Kidney epithelial cell (primary cell): ENCODE results near the gene WDR77. TPM values are rescaled to one million over a fixed set of nuclear protein-coding genes. Genes with fewer than 3 reads are reported as not detected.

Source experiments
- DNase-seq: peaks from one replicate; pipeline ENCODE4 v3.0.0-alpha.2; 2010; ENCODE audit warnings: low read depth
- H3K27me3 ChIP-seq: 2 replicates; pipeline ENCODE4 v1.6.0; 2011; ENCODE audit warnings: low read length; ENCODE audit not compliant: control insufficient read depth, insufficient read depth
- H3K36me3 ChIP-seq: 2 replicates; pipeline ENCODE4 v1.5.1; 2011; ENCODE audit warnings: low read length; ENCODE audit not compliant: control insufficient read depth, insufficient read depth
- H3K4me3 ChIP-seq: 2 replicates; pipeline ENCODE4 v1.5.1; 2011; ENCODE audit warnings: low read depth, mild to moderate bottlenecking, control low read depth, low read length
- total RNA-seq: library from RNA; depleted of rRNA; stranded (reverse); fragments of >200 nt; gene quantifications from 2 replicates; pipeline ENCODE4 v1.2.3, GENCODE V29; 2015
- TF ChIP-seq, protein P1 (sequence below): IDR thresholded peaks from 2 replicates; pipeline ENCODE4 v1.5.1; 2011; ENCODE audit warnings: mild to moderate bottlenecking, moderate library complexity, low read length, control low read depth, inconsistent platforms; ENCODE audit not compliant: insufficient read depth, poor library complexity, severe bottlenecking

The WDR77 gene
- total RNA-seq, 1 donor from 2014 or later: 39.7 TPM

- Histone ChIP-seq H3K4me3 (no peak overlapping the region), H3K36me3 (no peaks in the 10 kb centered on the region), H3K27me3 (no peaks in the 10 kb centered on the region)
- DNase-seq: no peak
- TF ChIP-seq, protein P1, sequence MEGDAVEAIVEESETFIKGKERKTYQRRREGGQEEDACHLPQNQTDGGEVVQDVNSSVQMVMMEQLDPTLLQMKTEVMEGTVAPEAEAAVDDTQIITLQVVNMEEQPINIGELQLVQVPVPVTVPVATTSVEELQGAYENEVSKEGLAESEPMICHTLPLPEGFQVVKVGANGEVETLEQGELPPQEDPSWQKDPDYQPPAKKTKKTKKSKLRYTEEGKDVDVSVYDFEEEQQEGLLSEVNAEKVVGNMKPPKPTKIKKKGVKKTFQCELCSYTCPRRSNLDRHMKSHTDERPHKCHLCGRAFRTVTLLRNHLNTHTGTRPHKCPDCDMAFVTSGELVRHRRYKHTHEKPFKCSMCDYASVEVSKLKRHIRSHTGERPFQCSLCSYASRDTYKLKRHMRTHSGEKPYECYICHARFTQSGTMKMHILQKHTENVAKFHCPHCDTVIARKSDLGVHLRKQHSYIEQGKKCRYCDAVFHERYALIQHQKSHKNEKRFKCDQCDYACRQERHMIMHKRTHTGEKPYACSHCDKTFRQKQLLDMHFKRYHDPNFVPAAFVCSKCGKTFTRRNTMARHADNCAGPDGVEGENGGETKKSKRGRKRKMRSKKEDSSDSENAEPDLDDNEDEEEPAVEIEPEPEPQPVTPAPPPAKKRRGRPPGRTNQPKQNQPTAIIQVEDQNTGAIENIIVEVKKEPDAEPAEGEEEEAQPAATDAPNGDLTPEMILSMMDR: no peak
Observed at GRCh38 chr1:111483166-111483565, 34.1 kb upstream of the WDR77 start.

- DNase-seq: no peak
- TF ChIP-seq, protein P1: peak; percentile 88
- H3K4me3 ChIP-seq: no peak overlapping the region
- H3K36me3 ChIP-seq: no peaks in the 10 kb centered on the region
- no peaks in the 10 kb centered on the region for H3K27me3 ChIP-seq
Observed at GRCh38 chr1:111481387-111482221, 32.5 kb upstream of the WDR77 start.

DNA sequence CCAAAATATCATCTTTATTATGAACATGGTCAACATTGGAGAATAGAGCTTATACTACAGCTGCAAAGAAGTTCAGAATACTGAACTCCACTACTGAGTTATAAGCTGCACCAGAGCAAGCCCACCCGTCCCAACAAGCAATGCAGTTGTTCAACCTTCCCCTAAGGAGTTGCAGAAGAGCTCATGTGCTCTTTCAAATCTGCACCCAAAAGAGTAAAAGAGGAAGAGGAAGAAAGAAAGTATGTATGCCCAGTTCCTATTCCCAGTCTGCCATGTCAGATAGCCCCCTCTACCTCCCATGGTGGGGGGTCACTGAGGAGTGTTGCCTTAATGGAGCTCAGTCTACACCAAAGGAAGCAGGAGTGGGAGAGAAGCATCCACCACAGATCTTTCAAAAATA is 31.6 kb upstream of the WDR77 start:
- TF ChIP-seq, protein P1: no peak
- no peaks in the 10 kb centered on the region for H3K27me3 ChIP-seq
- no peak overlapping the region for H3K4me3 ChIP-seq
- H3K36me3 ChIP-seq: no peaks in the 10 kb centered on the region
- DNase-seq: no peak

GRCh38 chr1:111476761-111477309 is 27.8 kb upstream of the WDR77 start:
- no peak for DNase-seq
- Histone ChIP-seq H3K4me3 (no peak overlapping the region), H3K36me3 (no peaks in the 10 kb centered on the region), H3K27me3 (no peaks in the 10 kb centered on the region)
- TF ChIP-seq, protein P1: no peak

DNA sequence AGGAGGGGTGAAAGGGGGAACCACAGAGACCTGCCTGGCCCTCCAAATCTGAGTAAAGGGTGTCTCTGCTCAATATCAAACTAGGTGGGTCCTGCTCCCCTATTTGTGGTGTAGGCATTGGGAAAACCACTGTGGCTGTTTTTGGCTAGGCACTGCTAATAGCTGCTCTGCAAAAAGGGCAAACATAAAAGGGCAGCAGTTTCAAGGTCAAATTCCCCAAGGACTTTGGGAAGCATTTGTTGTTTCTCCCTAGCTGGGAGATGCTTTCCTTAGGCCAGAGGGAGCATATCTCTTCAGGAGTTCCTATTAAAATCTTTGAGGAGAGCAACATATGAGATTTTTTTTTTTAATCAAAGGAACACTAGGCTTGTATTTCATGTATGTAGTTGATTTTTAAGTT is 27.2 kb upstream of the WDR77 start:
- TF ChIP-seq, protein P1: no peak
- H3K4me3 ChIP-seq: no peak overlapping the region
- DNase-seq: no peak

More for the DNA sequence above, 27.2 kb upstream of the WDR77 start:
- Histone ChIP-seq H3K36me3 (no peaks in the 10 kb centered on the region), H3K27me3 (no peaks in the 10 kb centered on the region)
